HG02623 (cell line): ENCODE data around the gene TST.

Experiments used
- ATAC-seq: cut with Tn5 transposase; IDR thresholded peaks from one replicate; pipeline ENCODE4 v1.9.1; 2021; ENCODE audit warnings: moderate library complexity; ENCODE audit not compliant: unreplicated experiment

TST gene

GRCh38 chr22:37054056-37054395 is 34.8 kb upstream of the TST start:
- no peak for ATAC-seq

DNA sequence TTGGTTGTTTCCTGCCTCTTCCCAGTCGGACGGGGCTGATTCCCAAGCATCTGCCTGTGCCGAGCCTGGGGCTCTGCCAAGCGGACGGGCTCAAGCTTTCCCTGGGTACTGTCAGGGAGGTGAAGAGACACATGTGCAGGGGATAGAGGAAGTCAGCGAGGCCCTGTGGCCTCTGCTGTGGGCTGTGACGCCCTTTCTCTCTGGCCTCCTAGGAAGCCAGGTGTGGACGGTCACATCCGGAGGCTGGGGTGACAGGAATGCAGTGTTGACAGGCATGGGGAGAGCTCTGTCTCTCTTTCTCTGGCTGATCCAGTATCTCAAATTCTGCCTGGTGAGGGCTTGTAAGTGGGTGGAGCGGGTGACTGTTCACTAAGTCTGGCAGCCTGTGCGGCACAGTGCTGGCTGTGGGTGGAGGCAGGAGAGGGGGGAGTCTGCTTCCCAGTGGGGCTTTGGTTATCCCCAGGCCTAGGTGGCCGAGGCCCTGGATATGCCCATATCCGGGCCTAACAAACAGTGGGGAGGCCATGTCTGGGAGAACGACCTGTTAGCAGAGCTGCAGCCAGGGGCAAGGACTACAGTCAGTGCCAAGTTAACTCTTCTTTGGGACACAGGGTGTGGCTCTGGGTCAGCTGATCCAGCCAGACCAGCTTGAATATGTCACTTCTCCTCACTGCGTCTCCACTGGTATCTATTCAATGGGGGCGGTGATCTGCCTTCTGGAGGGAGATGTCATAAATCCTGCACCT is 34.2 kb upstream of the TST start:
- no peak for ATAC-seq

DNA sequence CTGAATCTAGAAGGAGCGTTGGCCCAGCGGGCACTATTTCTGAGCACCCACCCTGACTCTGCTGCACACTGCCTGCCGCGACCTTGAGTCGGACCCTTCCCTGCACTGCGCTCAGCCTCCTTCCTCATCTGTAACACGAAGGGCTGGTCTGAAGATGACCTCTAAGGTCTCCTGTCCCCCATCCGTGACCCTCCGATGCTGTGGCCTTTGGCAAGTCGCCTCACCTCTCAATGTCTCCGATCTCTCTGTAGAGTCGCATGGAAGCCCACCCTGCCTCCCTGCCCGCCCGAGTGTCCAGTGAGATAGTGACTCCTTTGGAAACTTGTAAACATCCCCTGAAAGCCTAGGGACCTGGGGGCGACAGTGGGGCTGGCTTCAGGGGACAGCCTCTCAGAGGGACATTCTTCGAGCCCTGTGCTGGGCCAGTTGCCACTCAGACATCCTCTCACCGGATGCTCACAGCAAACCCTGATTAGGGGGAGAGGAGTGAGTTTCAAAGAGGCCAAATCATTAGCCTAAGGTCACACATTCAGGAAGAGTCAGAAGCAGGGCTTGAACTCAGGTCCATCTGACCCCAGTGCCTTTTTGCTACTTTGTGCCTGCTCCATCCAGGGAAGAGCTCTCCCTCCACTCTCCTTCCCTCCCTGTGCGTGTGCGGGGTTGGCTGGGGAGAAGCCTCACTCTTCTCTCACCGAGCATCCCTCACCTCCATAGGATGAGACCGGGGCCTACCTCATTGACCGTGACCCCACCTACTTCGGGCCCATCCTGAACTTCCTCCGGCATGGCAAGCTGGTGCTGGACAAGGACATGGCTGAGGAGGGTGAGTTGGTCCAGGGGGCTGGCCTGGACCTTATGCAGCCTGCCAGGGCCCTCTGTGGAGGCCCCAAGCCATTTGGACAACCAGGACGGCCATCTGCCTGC is 33.4 kb upstream of the TST start:
- no peak for ATAC-seq

DNA sequence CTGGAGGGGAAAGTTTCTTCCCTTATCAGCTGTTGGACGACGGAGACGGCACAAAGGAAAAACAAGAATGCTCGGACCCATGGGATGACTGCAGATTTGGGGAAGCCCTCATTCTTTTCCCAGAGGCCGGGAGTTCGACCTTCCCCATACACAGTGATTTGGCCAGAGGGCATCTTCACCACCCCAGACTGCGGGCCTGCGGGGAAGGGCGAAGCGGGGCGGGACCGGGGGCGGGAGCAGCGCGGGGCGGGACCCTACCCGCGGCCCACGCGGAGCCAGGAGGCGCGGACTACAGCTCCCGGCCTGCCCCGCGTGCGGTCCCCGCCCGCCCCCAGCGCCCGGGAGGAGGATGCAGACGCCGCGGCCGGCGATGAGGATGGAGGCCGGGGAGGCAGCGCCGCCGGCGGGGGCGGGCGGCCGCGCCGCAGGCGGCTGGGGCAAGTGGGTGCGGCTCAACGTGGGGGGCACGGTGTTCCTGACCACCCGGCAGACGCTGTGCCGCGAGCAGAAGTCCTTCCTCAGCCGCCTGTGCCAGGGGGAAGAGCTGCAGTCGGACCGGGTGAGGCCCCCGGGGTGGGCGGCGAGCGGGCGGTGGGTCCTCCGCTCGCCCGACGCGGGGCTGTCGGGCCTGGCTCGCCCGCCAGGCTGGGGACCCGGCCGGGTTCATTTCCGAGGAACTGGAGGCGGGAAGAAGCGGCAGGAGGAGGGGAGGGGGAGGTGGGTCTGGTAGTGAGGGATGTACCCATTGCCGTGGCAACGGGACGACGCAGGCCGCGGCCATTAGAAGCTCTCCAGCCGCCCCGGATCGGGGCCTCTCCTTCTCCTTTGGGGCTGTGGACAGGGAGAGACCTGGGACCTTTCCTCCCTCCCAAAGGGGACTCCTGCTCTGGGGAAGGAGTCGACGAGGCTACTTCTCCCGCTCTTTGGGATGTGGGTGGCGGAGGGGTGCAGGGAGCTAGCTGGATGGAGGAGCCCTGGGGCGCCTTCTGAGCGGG is 32.4 kb upstream of the TST start, which contains the start of gene KCTD17:
KCTD17 (plus strand) TSS at position 352 of the 995 bp plus-strand sequence; CDS start at position 371, 19 bp downstream.
- peak; percentile 48 for ATAC-seq

DNA sequence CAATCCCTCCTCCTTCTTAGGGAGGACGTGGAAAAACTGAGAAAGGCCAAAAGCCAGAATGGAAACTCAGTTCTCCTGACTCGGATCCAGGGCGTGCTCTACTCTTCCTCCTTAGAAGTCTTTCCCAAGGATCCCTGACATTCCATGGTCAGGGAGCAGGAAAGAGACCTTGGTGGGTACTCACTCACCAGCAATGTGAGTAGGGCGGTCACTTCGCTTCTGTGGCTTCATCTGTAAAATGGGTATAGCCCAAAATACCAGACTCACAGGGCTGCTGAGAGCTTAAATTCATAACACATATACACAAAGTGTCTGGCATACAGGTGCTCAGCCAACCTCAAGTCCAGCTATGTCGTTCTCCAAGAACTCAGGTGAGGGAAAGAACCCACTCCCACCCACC is 31.7 kb upstream of the TST start:
- ATAC-seq: no peak

- no peak for ATAC-seq
Observed at GRCh38 chr22:37049224-37049623, 30.0 kb upstream of the TST start.

DNA sequence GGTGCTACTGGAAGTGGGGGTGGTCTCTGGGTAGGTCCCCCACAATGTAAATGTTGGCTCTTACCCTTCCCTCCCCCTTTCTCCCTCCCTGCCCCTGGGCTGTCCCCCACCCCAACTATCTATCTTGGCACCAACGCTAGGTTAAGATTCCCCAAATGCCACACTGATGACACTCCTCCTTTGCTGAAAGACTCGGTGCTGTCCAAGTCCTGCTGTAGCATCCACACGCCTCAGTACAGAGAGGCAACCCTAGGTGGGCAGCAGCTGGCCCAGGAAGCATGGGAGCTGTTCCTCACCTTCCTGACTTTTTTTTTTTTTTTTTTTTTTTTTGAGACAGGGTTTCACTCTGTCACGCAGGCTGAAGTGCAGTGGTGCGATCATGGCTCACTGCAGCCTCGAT is 28.9 kb upstream of the TST start:
- ATAC-seq: no peak

GRCh38 chr22:37047006-37047405 is 27.8 kb upstream of the TST start:
- ATAC-seq: no peak

GRCh38 chr22:37046589-37046988 is 27.3 kb upstream of the TST start:
- no peak for ATAC-seq

- ATAC-seq: no peak
Observed at GRCh38 chr22:37045958-37046357, 26.7 kb upstream of the TST start.

GRCh38 chr22:37044634-37045625 is 25.7 kb upstream of the TST start:
- no peak for ATAC-seq

DNA sequence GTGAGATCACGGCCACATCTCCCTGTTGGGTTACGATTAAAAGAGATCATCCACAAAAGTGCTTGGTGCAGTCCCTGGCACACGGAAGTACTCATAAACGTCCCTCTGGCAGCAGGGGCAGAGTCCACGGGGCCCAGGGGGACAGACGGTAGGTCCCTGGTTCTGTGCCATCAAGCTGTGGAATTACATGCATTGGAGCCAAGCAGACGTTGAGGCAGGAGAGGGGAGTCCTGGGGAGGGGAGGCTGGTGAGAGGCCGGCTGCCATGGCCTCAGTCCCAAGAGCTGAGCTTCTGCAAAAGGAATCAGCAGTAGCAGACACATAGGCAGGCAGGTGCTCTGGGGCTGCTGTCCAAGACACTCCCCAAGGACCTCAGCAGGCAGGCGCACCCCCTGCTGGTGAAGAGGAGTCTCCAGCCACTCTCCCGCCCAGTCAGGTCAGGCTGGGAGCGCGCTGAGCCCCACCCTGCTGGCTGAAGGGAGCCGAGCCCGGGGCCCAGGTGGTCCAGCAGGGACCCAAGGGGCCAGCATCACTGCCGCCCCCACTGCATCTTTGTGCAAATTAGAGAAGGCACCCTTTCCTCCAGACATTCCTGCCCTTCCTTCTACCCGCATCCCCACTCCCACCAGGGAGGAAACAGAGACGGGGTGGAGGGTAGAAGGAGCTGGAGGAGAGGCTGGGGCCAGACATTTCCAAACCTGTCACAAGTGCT is 24.7 kb upstream of the TST start:
- ATAC-seq: no peak

DNA sequence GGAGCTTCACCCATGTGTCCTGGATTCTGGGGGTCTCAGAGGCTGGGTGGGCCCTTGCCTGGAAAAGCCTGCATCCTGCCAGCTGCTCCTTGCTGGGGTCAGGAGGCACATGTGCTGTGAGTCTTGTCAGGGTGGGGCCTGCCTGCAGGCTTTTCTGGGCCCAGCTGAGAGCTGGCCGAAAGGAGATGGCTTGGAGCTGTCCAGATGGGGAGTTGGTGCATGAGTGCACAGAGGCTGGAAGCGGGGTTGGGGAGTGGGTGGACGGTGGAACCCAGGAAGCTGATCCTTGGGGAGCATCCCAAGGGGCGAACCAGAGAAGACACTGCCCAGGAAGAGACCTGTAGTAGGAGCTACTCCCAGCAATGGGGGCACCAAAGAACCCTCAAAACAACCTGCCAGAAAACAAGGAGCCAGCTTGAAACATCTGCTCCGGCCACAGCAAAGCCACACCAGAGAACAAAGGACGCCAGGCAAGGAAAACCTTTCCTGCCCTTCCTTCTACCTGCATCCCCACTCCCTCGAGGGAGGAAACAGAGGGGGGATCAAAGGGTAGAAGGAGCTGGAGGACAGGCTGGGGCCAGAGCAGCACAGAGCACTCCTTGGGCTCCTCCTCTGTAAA is 24.1 kb upstream of the TST start:
- no peak for ATAC-seq

DNA sequence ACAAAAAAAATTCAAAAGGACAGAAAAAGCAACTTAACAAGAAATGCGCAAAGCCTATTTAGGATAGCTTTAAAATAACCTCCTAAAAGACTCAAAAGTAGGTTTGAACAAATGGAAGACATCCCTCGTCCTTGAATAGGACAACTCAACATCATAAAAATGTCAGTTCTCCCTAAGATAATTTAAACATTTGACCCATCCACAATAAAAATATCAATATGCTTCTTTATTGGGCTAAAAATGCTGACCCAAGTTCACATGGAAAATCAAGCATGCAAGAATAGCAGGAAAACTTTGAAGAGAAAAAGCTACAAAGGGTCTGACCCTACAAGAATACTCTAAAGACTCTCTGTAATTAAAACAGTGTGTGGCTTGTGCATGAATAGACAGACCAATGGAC is 20.2 kb upstream of the TST start:
- no peak for ATAC-seq

DNA sequence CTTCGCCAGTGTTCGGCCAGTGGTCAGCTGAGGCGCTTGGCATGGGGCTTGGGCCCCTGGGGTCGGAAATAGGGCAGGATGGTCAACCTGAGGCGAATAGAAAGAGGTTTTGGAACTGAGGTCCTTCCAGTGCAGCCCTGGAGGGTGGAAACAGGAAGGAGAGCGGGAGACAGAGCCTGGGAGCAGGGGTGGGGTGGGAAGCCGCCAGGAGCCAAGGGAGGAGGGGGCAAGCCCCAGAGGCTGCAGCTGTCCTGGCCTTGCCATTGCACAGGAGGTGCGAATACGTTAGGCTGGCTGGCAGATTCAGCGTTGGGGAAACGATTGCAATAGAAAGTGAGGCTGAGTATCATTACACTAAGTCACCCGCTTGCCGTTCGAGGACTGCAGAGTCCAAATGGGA is 18.4 kb upstream of the TST start:
- ATAC-seq: no peak

- no peak for ATAC-seq
Observed at GRCh38 chr22:37036655-37037377, 17.6 kb upstream of the TST start.

DNA sequence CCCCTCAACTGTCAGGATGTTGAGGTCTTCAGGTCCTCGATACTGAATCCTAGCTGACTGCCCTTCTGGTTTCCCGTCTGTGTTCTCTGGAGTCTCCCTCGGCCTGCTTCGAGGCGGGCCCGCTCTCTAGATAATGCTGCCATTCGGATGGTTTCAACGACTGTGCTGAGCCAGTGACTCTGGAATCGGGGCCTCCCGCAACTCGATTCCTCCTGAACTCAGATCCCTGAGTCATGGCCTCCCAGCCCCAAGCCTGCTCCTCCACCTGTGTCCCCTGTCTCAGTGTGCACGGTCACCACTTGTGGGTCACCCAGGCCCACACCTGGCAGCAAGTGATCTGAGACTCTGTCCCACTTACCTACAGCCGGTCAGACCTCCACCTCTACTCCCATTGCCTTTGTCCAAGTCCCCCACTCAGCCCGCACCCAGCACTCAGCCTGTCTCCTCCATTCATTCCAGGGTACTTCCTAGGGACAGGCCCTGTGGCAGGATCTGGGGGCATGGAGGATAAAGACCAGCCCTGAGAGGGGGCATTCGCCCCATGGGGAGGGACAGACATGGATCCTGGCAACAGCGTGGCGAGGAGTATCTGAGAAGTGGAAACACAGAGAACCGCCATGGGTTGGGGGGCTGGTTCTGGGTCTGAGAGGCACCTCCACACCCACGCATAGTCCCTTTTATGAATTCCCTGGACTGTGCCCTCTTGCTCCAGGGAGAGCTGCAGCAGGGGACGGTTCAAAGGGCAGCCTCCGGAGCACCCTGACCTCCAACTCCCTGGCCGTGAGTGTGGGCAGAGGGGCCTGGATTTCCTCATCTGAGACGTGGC is 14.6 kb upstream of the TST start:
- no peak for ATAC-seq
